Neural cell (in vitro differentiated cells): Measurements from ENCODE around the gene TMEM80. TPM values are rescaled to one million over a fixed set of nuclear protein-coding genes. Genes with fewer than 3 reads are reported as not detected.
A peak's percentile ranks its signal among the peaks of the same experiment; 100 is the strongest.

Experiments
- H2AFZ ChIP-seq: fragments of 200-600, 300-800 bp; sonication (generic), shearing (Covaris generic); 2 replicates; pipeline ENCODE4 v1.6.0; 2014; ENCODE audit warnings: low read depth, mild to moderate bottlenecking, antibody characterized with exemption, low read length, moderate library complexity
- H3F3A ChIP-seq: fragments of 200-600 bp; shearing (Covaris generic); 2 replicates; pipeline ENCODE4 v1.6.1; 2016; ENCODE audit warnings: mild to moderate bottlenecking, moderate library complexity, mixed read lengths, antibody characterized with exemption, low read length; ENCODE audit not compliant: insufficient read depth, poor library complexity, severe bottlenecking
- H3K27ac ChIP-seq: fragments of 200-600, 300-800 bp; sonication (generic), shearing (Covaris generic); 2 replicates; pipeline ENCODE4 v1.5.1; 2014; ENCODE audit warnings: mild to moderate bottlenecking, low read length, moderate library complexity
- H3K27me3 ChIP-seq: fragments of 300-800, 200-600 bp; sonication (generic), shearing (Covaris generic); 2 replicates; pipeline ENCODE4 v1.6.0; 2014; ENCODE audit warnings: mild to moderate bottlenecking, low read depth, low read length, moderate library complexity; ENCODE audit not compliant: insufficient read depth
- H3K36me3 ChIP-seq: fragments of 300-800, 200-600 bp; sonication (generic), shearing (Covaris generic); 2 replicates; pipeline ENCODE4 v1.5.1; 2014; ENCODE audit warnings: mild to moderate bottlenecking, antibody characterized with exemption, low read length, moderate library complexity; ENCODE audit not compliant: insufficient read depth
- H3K4me2 ChIP-seq: fragments of 300-800, 200-600 bp; sonication (generic), shearing (Covaris generic); 2 replicates; pipeline ENCODE4 v1.6.0; 2014; ENCODE audit warnings: mild to moderate bottlenecking, low read length
- H3K4me3 ChIP-seq: fragments of 300-800, 200-600 bp; sonication (generic), shearing (Covaris generic); 2 replicates; pipeline ENCODE4 v1.5.1; 2014; ENCODE audit warnings: mild to moderate bottlenecking, low read length, moderate library complexity
- H3K79me2 ChIP-seq: fragments of 200-600 bp; shearing (Covaris generic); replicated peaks from 2 replicates; pipeline ENCODE4 v1.6.0; 2014; ENCODE audit warnings: mild to moderate bottlenecking, low read length, moderate library complexity; ENCODE audit not compliant: insufficient read depth
- H3K9ac ChIP-seq: fragments of 300-800, 200-600 bp; sonication (generic), shearing (Covaris generic); 2 replicates; pipeline ENCODE4 v1.6.1; 2016; ENCODE audit warnings: mild to moderate bottlenecking, low read length, mixed read lengths
- H3K9me2 ChIP-seq: fragments of 200-600 bp; shearing (Covaris generic); 2 replicates; pipeline ENCODE4 v1.6.1; 2016; ENCODE audit warnings: mild to moderate bottlenecking, low read length, mixed read lengths; ENCODE audit not compliant: insufficient read depth
- H3K9me3 ChIP-seq: fragments of 200-600, 300-800 bp; sonication (generic), shearing (Covaris generic); 2 replicates; pipeline ENCODE4 v1.6.1; 2016; ENCODE audit warnings: mild to moderate bottlenecking, mixed run types, low read length, moderate library complexity, mixed read lengths
- H4K20me1 ChIP-seq: fragments of 200-600 bp; shearing (Covaris generic); 2 replicates; pipeline ENCODE4 v1.6.1; 2016; ENCODE audit warnings: mild to moderate bottlenecking, mixed run types; ENCODE audit not compliant: insufficient read depth
- CTCF ChIP-seq: fragments of 450-650 bp; IDR thresholded peaks from 2 replicates; pipeline ENCODE4 v1.5.1; 2014; ENCODE audit warnings: antibody characterized with exemption, mild to moderate bottlenecking, moderate library complexity; ENCODE audit not compliant: poor library complexity, severe bottlenecking
- EP300 ChIP-seq: fragments of 450-650 bp; conservative IDR thresholded peaks from 2 replicates; pipeline ENCODE4 v1.6.1; 2014; ENCODE audit warnings: antibody characterized with exemption, mild to moderate bottlenecking, moderate library complexity; ENCODE audit not compliant: poor library complexity, severe bottlenecking
- EZH2 ChIP-seq: fragments of 200-600, 300-800 bp; shearing (Covaris generic), sonication (generic); IDR thresholded peaks from 2 replicates; pipeline ENCODE4 v1.6.1; 2014; ENCODE audit warnings: antibody characterized with exemption, low read length, borderline replicate concordance, mild to moderate bottlenecking; ENCODE audit not compliant: insufficient read depth, poor library complexity, severe bottlenecking
- MXI1 ChIP-seq: fragments of 450-650 bp; conservative IDR thresholded peaks from 2 replicates; pipeline ENCODE4 v1.6.1; 2014; ENCODE audit warnings: antibody characterized with exemption, mild to moderate bottlenecking; ENCODE audit not compliant: poor library complexity, severe bottlenecking
- POLR2AphosphoS5 ChIP-seq: IDR thresholded peaks from 2 replicates; pipeline ENCODE4 v1.6.1; 2012
- RAD21 ChIP-seq: fragments of 450-650 bp; conservative IDR thresholded peaks from 2 replicates; pipeline ENCODE4 v1.6.1; 2014; ENCODE audit warnings: antibody characterized with exemption, mild to moderate bottlenecking, moderate library complexity
- SMC3 ChIP-seq: fragments of 450-650 bp; conservative IDR thresholded peaks from 2 replicates; pipeline ENCODE4 v1.6.1; 2014; ENCODE audit warnings: antibody characterized with exemption, mild to moderate bottlenecking, moderate library complexity; ENCODE audit not compliant: poor library complexity
- TAF1 ChIP-seq: IDR thresholded peaks from 2 replicates; pipeline ENCODE4 v1.6.1; 2012; ENCODE audit warnings: low read depth
- polyA plus RNA-seq: library from polyadenylated mRNA; depleted of rRNA; stranded (reverse); fragments of >200 nt; gene quantifications from 2 replicates; pipeline ENCODE4 v1.2.3, GENCODE V29; 2014
- TF ChIP-seq, protein P1 (sequence below): IDR thresholded peaks from 2 replicates; pipeline ENCODE4 v1.6.1; 2012; ENCODE audit warnings: borderline replicate concordance

The TMEM80 gene
- polyA plus RNA-seq, 1 donor from 2014 or later, result 23.1 TPM

DNA sequence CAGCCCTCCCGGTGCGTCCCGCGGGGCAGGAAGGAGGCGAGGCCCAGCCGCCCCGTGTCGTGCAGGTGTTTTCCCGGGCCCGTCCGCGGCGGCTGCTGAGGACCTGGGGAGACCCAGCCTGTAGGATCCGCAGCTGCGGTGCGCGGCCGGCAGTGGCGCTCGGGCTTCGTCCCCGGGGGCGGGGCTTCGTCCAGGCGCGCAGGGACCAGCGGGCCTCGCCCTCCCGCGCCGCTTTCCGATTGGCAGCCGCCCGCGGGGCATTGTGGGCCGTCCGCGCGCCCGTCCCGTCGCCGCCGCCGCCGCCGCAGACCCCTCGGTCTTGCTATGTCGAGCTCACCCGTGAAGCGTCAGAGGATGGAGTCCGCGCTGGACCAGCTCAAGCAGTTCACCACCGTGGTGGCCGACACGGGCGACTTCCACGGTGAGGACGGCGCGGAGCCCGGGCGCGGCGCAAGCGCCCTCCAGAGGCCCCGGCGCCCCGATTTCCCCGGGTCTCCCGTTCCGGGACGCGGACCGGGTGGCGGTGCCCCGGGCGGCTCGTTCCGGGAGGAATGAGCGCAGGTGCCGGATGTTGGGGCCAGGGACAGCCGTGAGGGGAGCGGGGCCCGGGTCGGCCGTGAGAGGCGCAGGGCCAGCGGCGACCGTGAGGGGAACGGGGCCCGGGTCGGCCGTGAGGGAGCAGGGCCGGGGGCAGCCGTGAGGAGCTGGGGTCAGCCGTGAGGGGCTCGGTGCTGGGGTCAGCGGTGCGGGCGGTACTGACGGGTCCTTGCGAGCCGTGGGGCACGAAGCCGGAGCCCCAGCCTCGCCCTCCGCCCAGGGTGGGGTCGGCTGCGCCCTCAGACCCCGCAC lies 51.8 kb downstream of the TMEM80 start, which contains the start of gene TALDO1:
TALDO1 (plus strand) TSS at position 307 of the 849 bp plus-strand sequence; CDS start at position 325, 18 bp downstream.
- Histone ChIP-seq H3K27ac (peak within 1 kb of the TSS; percentile 87), H3K9me3 (no peaks in the 10 kb centered on the region), H4K20me1 (no peaks in the 10 kb centered on the region), H3F3A (no peaks in the 10 kb centered on the region), H3K79me2 (peaks cover 22% of the 10 kb centered on the region), H3K4me2 (peak within 1 kb of the TSS; percentile 94), H3K27me3 (no peaks in the 10 kb centered on the region), H3K36me3 (no peaks in the 10 kb centered on the region), H3K9me2 (no peaks in the 10 kb centered on the region), H3K4me3 (peak within 1 kb of the TSS; percentile 97), H3K9ac (peak within 1 kb of the TSS; percentile 94), H2AFZ (peak within 1 kb of the TSS; percentile 80)
- peak; percentile 83 for TF ChIP-seq POLR2AphosphoS5
- peak; percentile 34 for TF ChIP-seq SMC3
- TF ChIP-seq, protein P1, sequence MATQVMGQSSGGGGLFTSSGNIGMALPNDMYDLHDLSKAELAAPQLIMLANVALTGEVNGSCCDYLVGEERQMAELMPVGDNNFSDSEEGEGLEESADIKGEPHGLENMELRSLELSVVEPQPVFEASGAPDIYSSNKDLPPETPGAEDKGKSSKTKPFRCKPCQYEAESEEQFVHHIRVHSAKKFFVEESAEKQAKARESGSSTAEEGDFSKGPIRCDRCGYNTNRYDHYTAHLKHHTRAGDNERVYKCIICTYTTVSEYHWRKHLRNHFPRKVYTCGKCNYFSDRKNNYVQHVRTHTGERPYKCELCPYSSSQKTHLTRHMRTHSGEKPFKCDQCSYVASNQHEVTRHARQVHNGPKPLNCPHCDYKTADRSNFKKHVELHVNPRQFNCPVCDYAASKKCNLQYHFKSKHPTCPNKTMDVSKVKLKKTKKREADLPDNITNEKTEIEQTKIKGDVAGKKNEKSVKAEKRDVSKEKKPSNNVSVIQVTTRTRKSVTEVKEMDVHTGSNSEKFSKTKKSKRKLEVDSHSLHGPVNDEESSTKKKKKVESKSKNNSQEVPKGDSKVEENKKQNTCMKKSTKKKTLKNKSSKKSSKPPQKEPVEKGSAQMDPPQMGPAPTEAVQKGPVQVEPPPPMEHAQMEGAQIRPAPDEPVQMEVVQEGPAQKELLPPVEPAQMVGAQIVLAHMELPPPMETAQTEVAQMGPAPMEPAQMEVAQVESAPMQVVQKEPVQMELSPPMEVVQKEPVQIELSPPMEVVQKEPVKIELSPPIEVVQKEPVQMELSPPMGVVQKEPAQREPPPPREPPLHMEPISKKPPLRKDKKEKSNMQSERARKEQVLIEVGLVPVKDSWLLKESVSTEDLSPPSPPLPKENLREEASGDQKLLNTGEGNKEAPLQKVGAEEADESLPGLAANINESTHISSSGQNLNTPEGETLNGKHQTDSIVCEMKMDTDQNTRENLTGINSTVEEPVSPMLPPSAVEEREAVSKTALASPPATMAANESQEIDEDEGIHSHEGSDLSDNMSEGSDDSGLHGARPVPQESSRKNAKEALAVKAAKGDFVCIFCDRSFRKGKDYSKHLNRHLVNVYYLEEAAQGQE, result peak; percentile 65
- TF ChIP-seq MXI1, result peak; percentile 74
- peak; percentile 66 for TF ChIP-seq CTCF
- TF ChIP-seq RAD21, result peak; percentile 26
- TF ChIP-seq EP300, result peak; percentile 50
- TF ChIP-seq EZH2, result no peak
- peak; percentile 84 for TF ChIP-seq TAF1

- TF ChIP-seq EZH2, result no peak
- no peak for TF ChIP-seq TAF1
- TF ChIP-seq EP300, result no peak
- no peak for TF ChIP-seq MXI1
- TF ChIP-seq CTCF, result no peak
- TF ChIP-seq POLR2AphosphoS5, result no peak
- no peak for TF ChIP-seq RAD21
- H3K9me3 ChIP-seq, result no peaks in the 10 kb centered on the region
- H3K4me3 ChIP-seq, result peak overlapping the region; percentile 97
- H2AFZ ChIP-seq, result no peak overlapping the region
- H3K27ac ChIP-seq, result no peak overlapping the region
- no peaks in the 10 kb centered on the region for H3K9me2 ChIP-seq
- H3K9ac ChIP-seq, result peak overlapping the region; percentile 94
- no peaks in the 10 kb centered on the region for H3K36me3 ChIP-seq
- no peaks in the 10 kb centered on the region for H3K27me3 ChIP-seq
- no peaks in the 10 kb centered on the region for H4K20me1 ChIP-seq
- H3K79me2 ChIP-seq, result peaks cover 26% of the 10 kb centered on the region
- no peaks in the 10 kb centered on the region for H3F3A ChIP-seq
- H3K4me2 ChIP-seq, result peak overlapping the region; percentile 94
These were observed 52.4 kb downstream of the TMEM80 start for GRCh38 chr11:748007-748359.
